HepG2 (cell line): ENCODE measurements around the gene MRPL2. TPM values are rescaled to one million over a fixed set of nuclear protein-coding genes. Genes with fewer than 3 reads are reported as not detected.
A peak's percentile ranks its signal among the peaks of the same experiment; 100 is the strongest.

Experiments used
- HMGXB3 ChIP-seq: sonication (generic); formaldehyde crosslinking; IDR thresholded peaks from 2 replicates; pipeline ENCODE4 v1.4.0; 2020; ENCODE audit warnings: missing genetic modification reagents, borderline replicate concordance
- KDM2A ChIP-seq: sonication (generic); formaldehyde crosslinking; IDR thresholded peaks from 2 replicates; pipeline ENCODE4 v1.4.0; 2020; ENCODE audit warnings: low read depth, missing genetic modification reagents, borderline replicate concordance
- PAWR ChIP-seq: sonication (generic); formaldehyde crosslinking; IDR thresholded peaks from 2 replicates; pipeline ENCODE4 v1.4.0; 2020; ENCODE audit warnings: missing genetic modification reagents, mild to moderate bottlenecking, borderline replicate concordance
- REST ChIP-seq, 2 experiments: IDR thresholded peaks; 2 replicates each; pipeline ENCODE4 v1.6.1; 2011 to 2012; ENCODE audit warnings: low read length in 2 of 2, borderline replicate concordance in 1 of 2, low read depth in 1 of 2, mild to moderate bottlenecking in 1 of 2, moderate library complexity in 1 of 2
- SSRP1 ChIP-seq: IDR thresholded peaks from 2 replicates; pipeline ENCODE4 v1.6.1; 2016; ENCODE audit warnings: control low read depth
- TFDP2 ChIP-seq: sonication (generic); formaldehyde crosslinking; IDR thresholded peaks from 2 replicates; pipeline ENCODE4 v1.4.0; 2020; ENCODE audit warnings: missing genetic modification reagents
- ZBTB1 ChIP-seq: sonication (generic); formaldehyde crosslinking; IDR thresholded peaks from 2 replicates; pipeline ENCODE4 v1.4.0; 2020; ENCODE audit warnings: missing genetic modification reagents, borderline replicate concordance
- ZBTB26 ChIP-seq: IDR thresholded peaks from 2 replicates; pipeline ENCODE4 v1.6.1; 2016; ENCODE audit warnings: missing compliant biosample characterization, missing genetic modification reagents, borderline replicate concordance
- ZKSCAN8 ChIP-seq: IDR thresholded peaks from 2 replicates; pipeline ENCODE4 v1.6.1; 2016; ENCODE audit warnings: borderline replicate concordance, missing genetic modification reagents, missing compliant biosample characterization
- polyA plus RNA-seq, 8 experiments: library from polyadenylated mRNA; depleted of rRNA in 3 of 8; stranded (reverse) in 7 of 8; unstranded in 1 of 8; fragments of >200 nt; fragmentation: Illumina TruSeq in 4 of 8; extraction: Trizol in 4 of 8; gene quantifications; 2 replicates each; pipeline versions ENCODE4 v1.2.1 to v1.2.3, GENCODE V29; 2011 to 2016; ENCODE audit warnings: low read depth in 4 of 8, missing spikeins in 1 of 8, mixed read lengths in 1 of 8; ENCODE audit not compliant: insufficient read depth in 1 of 8
- total RNA-seq, 5 experiments: library from RNA; depleted of rRNA; stranded (reverse); fragments of >200 nt; fragmentation: Illumina TruSeq; extraction: Trizol; gene quantifications; 2 replicates each; pipeline ENCODE4 v1.2.3, GENCODE V29; 2016; ENCODE audit warnings: low read depth in 1 of 5
- TF ChIP-seq, protein P1 (sequence below): sonication (generic); formaldehyde crosslinking; IDR thresholded peaks from 2 replicates; pipeline ENCODE4 v1.4.0; 2020; ENCODE audit warnings: low read depth, missing genetic modification reagents
- TF ChIP-seq, protein P2 (sequence below): sonication (generic); formaldehyde crosslinking; IDR thresholded peaks from 2 replicates; pipeline ENCODE4 v1.4.0; 2020; ENCODE audit warnings: low read depth, mild to moderate bottlenecking, missing genetic modification reagents

The MRPL2 gene
- total and polyA plus RNA-seq, 2 of the 13 experiments (the other 11 are each of a cell fraction or from before 2014, with no cell fraction given) = 56.8 to 65.6 TPM

DNA sequence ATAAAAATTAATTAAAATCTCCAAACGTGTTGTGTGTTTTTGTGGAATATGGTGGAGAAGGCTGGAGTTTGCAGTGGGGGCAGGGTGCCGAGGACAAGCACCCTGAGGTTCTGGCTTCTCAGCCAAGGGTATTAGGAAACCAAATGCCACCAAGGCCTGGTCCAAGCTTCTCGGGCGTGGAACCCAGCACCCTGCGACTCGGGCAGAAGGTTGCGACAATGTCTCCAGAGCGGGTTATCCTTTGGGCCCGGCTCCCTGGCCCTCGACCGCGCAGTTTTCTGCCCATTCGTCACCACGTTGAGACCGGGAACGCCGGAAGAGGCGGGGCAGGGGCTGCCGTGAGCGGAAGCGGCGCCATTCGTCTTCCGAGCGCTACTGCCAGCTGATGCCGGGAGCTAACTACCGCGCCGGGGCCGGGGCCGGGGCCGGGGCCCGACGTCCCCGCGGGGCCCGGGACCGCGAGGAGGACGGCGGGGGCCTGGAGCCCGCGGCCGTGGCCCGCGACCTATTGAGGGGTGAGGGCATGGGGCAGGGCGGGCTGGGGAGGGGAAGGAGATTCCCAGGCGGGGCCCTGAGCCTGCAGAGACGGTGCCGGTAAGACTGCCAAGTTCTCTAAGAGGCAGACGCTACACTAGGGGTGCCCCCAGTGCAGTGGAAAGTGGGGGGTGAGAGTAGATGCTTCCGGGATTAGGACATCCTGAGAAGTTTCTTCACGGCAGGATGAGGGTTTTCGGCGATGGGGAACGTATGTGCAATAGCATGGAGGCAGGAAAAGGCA lies 37.8 kb downstream of the MRPL2 start, which contains the start of gene RRP36 (continued):
- TF ChIP-seq, protein P1, sequence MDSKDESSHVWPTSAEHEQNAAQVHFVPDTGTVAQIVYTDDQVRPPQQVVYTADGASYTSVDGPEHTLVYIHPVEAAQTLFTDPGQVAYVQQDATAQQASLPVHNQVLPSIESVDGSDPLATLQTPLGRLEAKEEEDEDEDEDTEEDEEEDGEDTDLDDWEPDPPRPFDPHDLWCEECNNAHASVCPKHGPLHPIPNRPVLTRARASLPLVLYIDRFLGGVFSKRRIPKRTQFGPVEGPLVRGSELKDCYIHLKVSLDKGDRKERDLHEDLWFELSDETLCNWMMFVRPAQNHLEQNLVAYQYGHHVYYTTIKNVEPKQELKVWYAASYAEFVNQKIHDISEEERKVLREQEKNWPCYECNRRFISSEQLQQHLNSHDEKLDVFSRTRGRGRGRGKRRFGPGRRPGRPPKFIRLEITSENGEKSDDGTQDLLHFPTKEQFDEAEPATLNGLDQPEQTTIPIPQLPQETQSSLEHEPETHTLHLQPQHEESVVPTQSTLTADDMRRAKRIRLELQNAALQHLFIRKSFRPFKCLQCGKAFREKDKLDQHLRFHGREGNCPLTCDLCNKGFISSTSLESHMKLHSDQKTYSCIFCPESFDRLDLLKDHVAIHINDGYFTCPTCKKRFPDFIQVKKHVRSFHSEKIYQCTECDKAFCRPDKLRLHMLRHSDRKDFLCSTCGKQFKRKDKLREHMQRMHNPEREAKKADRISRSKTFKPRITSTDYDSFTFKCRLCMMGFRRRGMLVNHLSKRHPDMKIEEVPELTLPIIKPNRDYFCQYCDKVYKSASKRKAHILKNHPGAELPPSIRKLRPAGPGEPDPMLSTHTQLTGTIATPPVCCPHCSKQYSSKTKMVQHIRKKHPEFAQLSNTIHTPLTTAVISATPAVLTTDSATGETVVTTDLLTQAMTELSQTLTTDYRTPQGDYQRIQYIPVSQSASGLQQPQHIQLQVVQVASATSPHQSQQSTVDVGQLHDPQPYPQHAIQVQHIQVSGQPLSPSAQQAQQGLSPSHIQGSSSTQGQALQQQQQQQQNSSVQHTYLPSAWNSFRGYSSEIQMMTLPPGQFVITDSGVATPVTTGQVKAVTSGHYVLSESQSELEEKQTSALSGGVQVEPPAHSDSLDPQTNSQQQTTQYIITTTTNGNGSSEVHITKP (CRISPR knock-in tag) = no peak
- TF ChIP-seq ZBTB26 (CRISPR knock-in tag) = no peak; the same call in 1 of the 2 replicates
- TF ChIP-seq TFDP2 (CRISPR knock-in tag) = peak; percentile 77
- TF ChIP-seq KDM2A (CRISPR knock-in tag) = peak; percentile 100
- no peak for TF ChIP-seq REST (IDR thresholded peaks at IDR 0.05; ENCODE audit: borderline replicate concordance in 1 of 2, low read depth in 1 of 2, low read length in 2 of 2)
- TF ChIP-seq, protein P2, sequence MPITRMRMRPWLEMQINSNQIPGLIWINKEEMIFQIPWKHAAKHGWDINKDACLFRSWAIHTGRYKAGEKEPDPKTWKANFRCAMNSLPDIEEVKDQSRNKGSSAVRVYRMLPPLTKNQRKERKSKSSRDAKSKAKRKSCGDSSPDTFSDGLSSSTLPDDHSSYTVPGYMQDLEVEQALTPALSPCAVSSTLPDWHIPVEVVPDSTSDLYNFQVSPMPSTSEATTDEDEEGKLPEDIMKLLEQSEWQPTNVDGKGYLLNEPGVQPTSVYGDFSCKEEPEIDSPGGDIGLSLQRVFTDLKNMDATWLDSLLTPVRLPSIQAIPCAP = no peak
- TF ChIP-seq ZBTB1 = no peak
- no peak for TF ChIP-seq PAWR (CRISPR knock-in tag)
- no peak for TF ChIP-seq SSRP1 (CRISPR knock-in tag)
- no peak for TF ChIP-seq HMGXB3 (CRISPR knock-in tag)
- no peak for TF ChIP-seq ZKSCAN8
